HUES6 (cell line): ENCODE measurements around the gene CKB.

ENCODE experiments used
- H3K27ac ChIP-seq: 2 replicates; pipeline ENCODE4 v1.7.0; 2013; ENCODE audit warnings: low read depth, mild to moderate bottlenecking, low read length, inconsistent platforms
- H3K27me3 ChIP-seq: 2 replicates; pipeline ENCODE4 v1.6.1; 2013; ENCODE audit warnings: low read length; ENCODE audit not compliant: control insufficient read depth, insufficient read depth
- H3K36me3 ChIP-seq: 2 replicates; pipeline ENCODE4 v1.6.1; 2013; ENCODE audit warnings: low read length; ENCODE audit not compliant: control insufficient read depth, insufficient read depth
- H3K4me1 ChIP-seq: 2 replicates; pipeline ENCODE4 v1.6.1; 2013; ENCODE audit warnings: low read length; ENCODE audit not compliant: control insufficient read depth, insufficient read depth
- H3K4me3 ChIP-seq: 2 replicates; pipeline ENCODE4 v1.5.1; 2013; ENCODE audit warnings: low read depth, low read length
- H3K9ac ChIP-seq: one replicate; pipeline ENCODE4 v1.6.1; 2013; ENCODE audit warnings: mild to moderate bottlenecking, low read length
- H3K9me3 ChIP-seq: 2 replicates; pipeline ENCODE4 v1.6.1; 2013; ENCODE audit warnings: low read depth, low read length; ENCODE audit not compliant: control insufficient read depth, insufficient read depth

CKB gene

GRCh38 chr14:103488071-103488470 lies 34.6 kb downstream of the CKB start:
- no peaks in the 10 kb centered on the region for H3K4me1 ChIP-seq
- H3K9me3 ChIP-seq = no peaks in the 10 kb centered on the region
- no peaks in the 10 kb centered on the region for H3K27me3 ChIP-seq
- H3K36me3 ChIP-seq = peaks cover 61% of the 10 kb centered on the region
- no peak overlapping the region for H3K9ac ChIP-seq
- no peak overlapping the region for H3K4me3 ChIP-seq
- no peak overlapping the region for H3K27ac ChIP-seq

GRCh38 chr14:103485504-103485903 lies 37.1 kb downstream of the CKB start:
- no peak overlapping the region for H3K9ac ChIP-seq
- H3K27me3 ChIP-seq = no peaks in the 10 kb centered on the region
- H3K9me3 ChIP-seq = no peaks in the 10 kb centered on the region
- H3K27ac ChIP-seq = no peak overlapping the region
- peaks cover 61% of the 10 kb centered on the region for H3K36me3 ChIP-seq
- H3K4me3 ChIP-seq = no peak overlapping the region
- no peaks in the 10 kb centered on the region for H3K4me1 ChIP-seq

DNA sequence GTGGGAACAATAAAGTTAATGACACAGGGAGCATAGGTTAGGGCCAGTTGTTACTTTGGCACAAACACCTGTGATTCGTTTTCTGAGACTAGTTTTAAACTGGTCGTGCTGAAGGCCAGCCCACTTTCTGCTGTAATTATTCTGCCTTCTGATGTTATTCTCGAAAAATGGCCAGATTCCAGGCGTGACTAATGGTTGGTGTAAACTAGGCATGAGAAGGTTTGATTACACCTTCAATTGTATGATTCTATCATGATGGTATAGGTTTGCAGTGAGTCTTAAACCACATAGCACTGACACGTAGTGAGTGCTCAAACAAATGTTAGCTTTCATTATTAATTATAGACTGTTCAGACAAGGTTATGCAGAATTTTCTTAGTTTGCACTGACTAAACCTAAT lies 39.0 kb downstream of the CKB start:
- Histone ChIP-seq H3K27me3 (no peaks in the 10 kb centered on the region), H3K9ac (no peak overlapping the region), H3K36me3 (peaks cover 58% of the 10 kb centered on the region), H3K4me3 (no peak overlapping the region), H3K27ac (no peak overlapping the region), H3K9me3 (no peaks in the 10 kb centered on the region), H3K4me1 (no peaks in the 10 kb centered on the region)

DNA sequence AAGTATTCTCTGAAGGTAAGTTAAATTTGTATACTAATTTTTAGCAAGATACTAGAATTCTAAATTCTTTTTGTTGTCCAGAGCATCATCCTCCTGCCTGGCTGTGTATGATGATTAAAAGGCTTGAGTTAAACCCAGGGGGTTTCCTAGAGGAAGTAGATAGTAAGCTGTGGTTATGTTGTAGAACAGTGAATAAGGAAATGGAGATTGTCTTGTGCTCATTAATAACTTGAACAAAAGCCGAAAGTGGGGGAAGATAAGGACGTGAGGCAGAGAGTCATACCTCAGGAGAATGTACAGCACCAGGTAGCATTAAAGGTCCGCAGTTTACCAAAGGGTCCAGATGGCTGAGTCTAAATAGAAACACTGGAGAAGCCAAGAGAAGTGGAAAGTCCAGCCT lies 42.0 kb downstream of the CKB start:
- no peak overlapping the region for H3K27ac ChIP-seq
- H3K9me3 ChIP-seq = no peaks in the 10 kb centered on the region
- H3K36me3 ChIP-seq = peaks cover 67% of the 10 kb centered on the region
- H3K27me3 ChIP-seq = no peaks in the 10 kb centered on the region
- H3K9ac ChIP-seq = no peak overlapping the region
- H3K4me3 ChIP-seq = no peak overlapping the region
- H3K4me1 ChIP-seq = no peaks in the 10 kb centered on the region

- Histone ChIP-seq H3K4me1 (no peaks in the 10 kb centered on the region), H3K36me3 (peaks cover 69% of the 10 kb centered on the region), H3K9ac (no peak overlapping the region), H3K4me3 (no peak overlapping the region), H3K9me3 (no peaks in the 10 kb centered on the region), H3K27ac (no peak overlapping the region), H3K27me3 (no peaks in the 10 kb centered on the region)
These were observed 46.0 kb downstream of the CKB start for GRCh38 chr14:103476631-103477030.

GRCh38 chr14:103476065-103476464 lies 46.6 kb downstream of the CKB start:
- Histone ChIP-seq H3K4me3 (no peak overlapping the region), H3K4me1 (no peaks in the 10 kb centered on the region), H3K27me3 (no peaks in the 10 kb centered on the region), H3K9me3 (no peaks in the 10 kb centered on the region), H3K36me3 (peaks cover 70% of the 10 kb centered on the region), H3K27ac (no peak overlapping the region), H3K9ac (no peak overlapping the region)

- Histone ChIP-seq H3K27ac (no peak overlapping the region), H3K4me1 (no peaks in the 10 kb centered on the region), H3K9ac (no peak overlapping the region), H3K36me3 (peaks cover 67% of the 10 kb centered on the region), H3K4me3 (no peak overlapping the region), H3K27me3 (no peaks in the 10 kb centered on the region), H3K9me3 (no peaks in the 10 kb centered on the region)
These were observed 47.7 kb downstream of the CKB start for GRCh38 chr14:103474893-103475292.

- H3K36me3 ChIP-seq = peaks cover 75% of the 10 kb centered on the region
These were observed 49.7 kb downstream of the CKB start for GRCh38 chr14:103472939-103473338.

More at GRCh38 chr14:103472939-103473338, 49.7 kb downstream of the CKB start:
- Histone ChIP-seq H3K9ac (no peak overlapping the region), H3K9me3 (no peaks in the 10 kb centered on the region), H3K4me1 (no peaks in the 10 kb centered on the region), H3K27ac (no peak overlapping the region), H3K4me3 (no peak overlapping the region), H3K27me3 (no peaks in the 10 kb centered on the region)
